Ishikawa (cell line): ENCODE measurements around the gene G6PD.

Source experiments
- CEBPB ChIP-seq: IDR thresholded peaks from 2 replicates; pipeline ENCODE4 v1.6.1; 2012
- CREB1 ChIP-seq: IDR thresholded peaks from 2 replicates; pipeline ENCODE4 v1.6.1; 2012; ENCODE audit warnings: low read depth
- EGR1 ChIP-seq: IDR thresholded peaks from 2 replicates; pipeline ENCODE4 v1.6.1; 2012
- EP300 ChIP-seq: IDR thresholded peaks from 2 replicates; pipeline ENCODE4 v1.6.1; 2012; ENCODE audit warnings: borderline replicate concordance
- FOXM1 ChIP-seq: IDR thresholded peaks from 2 replicates; pipeline ENCODE4 v1.6.1; 2012; ENCODE audit warnings: low read depth, borderline replicate concordance
- MAX ChIP-seq: IDR thresholded peaks from 2 replicates; pipeline ENCODE4 v1.6.1; 2012
- NFIC ChIP-seq: IDR thresholded peaks from 2 replicates; pipeline ENCODE4 v1.6.1; 2012
- RAD21 ChIP-seq: IDR thresholded peaks from 2 replicates; pipeline ENCODE4 v1.6.1; 2012; ENCODE audit warnings: low read depth
- TAF1 ChIP-seq: IDR thresholded peaks from 2 replicates; pipeline ENCODE4 v1.6.1; 2012; ENCODE audit warnings: low read depth, mild to moderate bottlenecking
- TCF12 ChIP-seq: IDR thresholded peaks from 2 replicates; pipeline ENCODE4 v1.6.1; 2012; ENCODE audit warnings: low read depth
- TEAD4 ChIP-seq: IDR thresholded peaks from 2 replicates; pipeline ENCODE4 v1.6.1; 2012
- YY1 ChIP-seq: IDR thresholded peaks from 2 replicates; pipeline ENCODE4 v1.6.1; 2012; ENCODE audit warnings: low read depth
- TF ChIP-seq, protein P1 (sequence below): IDR thresholded peaks from 2 replicates; pipeline ENCODE4 v1.6.1; 2012

DNA sequence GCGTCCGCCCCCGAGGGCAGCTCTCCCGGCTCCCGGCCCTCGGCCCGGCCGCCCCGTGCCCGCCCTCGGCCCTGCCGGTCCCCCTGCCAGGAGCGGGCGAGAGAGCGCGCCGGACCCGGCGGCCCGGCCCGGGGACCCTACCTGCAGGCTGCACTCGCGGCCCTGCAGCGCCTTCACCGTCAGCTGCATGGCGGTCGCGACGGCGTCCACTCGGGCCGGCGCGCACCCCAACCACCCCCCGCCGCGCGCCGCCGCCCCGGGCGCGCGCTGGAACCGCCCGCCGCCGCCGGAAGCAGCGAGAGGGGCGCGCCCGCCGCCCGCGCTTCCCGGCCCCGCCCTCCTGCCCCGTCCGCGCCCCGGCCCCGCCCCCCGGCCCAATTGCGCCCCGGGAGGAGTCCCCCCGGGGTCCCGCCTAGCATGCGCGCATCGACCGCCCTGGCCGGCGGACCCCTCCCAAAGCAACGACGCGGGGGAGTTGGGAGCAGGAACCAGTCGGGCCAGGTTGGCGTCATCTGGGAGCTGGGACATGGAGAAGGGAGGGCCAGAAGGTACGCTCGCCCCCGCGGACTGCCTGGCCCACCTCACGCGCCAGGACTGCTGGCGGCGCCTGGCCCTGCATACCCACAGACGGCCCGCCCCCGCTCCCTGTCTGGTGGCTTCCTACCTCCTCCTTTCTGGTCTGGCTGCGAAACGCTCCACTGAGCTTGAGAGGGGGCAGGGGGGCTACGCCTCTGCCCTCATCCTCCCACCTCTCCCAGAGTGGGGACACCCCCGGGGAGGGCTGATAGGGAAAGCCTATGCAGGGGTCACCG is 60.0 kb downstream of the G6PD start, which contains the start of gene UBL4A:
- TF ChIP-seq CREB1 (no peak), TEAD4 (0 out of 2 replicates have a peak, but pooled peaks have one; percentile 17), NFIC (no peak), TAF1 (no peak), CEBPB (no peak; the same call in 1 of the 2 replicates), TCF12 (peak; percentile 53; the same call in 1 of the 2 replicates), MAX (peak; percentile 50; the same call in 1 of the 2 replicates), YY1 (no peak), EP300 (0 out of 2 replicates have a peak, but pooled peaks have one; percentile 24), RAD21 (no peak), EGR1 (peak; percentile 88), FOXM1 (no peak)
- TF ChIP-seq, protein P1, sequence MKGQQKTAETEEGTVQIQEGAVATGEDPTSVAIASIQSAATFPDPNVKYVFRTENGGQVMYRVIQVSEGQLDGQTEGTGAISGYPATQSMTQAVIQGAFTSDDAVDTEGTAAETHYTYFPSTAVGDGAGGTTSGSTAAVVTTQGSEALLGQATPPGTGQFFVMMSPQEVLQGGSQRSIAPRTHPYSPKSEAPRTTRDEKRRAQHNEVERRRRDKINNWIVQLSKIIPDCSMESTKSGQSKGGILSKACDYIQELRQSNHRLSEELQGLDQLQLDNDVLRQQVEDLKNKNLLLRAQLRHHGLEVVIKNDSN, result no peak
